Aorta (tissue), 5 donors: ENCODE results near the gene UFD1. TPM values are rescaled to one million over a fixed set of nuclear protein-coding genes. Genes with fewer than 3 reads are reported as not detected.

Experiments
- ATAC-seq: fragments of 200-7000 bp; cut with Tn5 transposase; one replicate; pipeline ENCODE4 v1.9.1; 2022; ENCODE audit warnings: moderate library complexity; ENCODE audit not compliant: low FRiP score
- DNase-seq, 2 donors: peaks; one replicate each; pipeline ENCODE4 v3.0.0-alpha.2; 2020
- H3K27ac ChIP-seq, 2 donors: one replicate each; pipeline ENCODE4 v1.5.1; 2013; ENCODE audit warnings: low read length in 2 of 2, mild to moderate bottlenecking in 2 of 2, moderate library complexity in 2 of 2, control low read depth in 1 of 2, inconsistent platforms in 1 of 2, low read depth in 1 of 2
- H3K27me3 ChIP-seq, 2 donors: one replicate each; pipeline ENCODE4 v1.6.1; 2013; ENCODE audit warnings: control low read depth in 1 of 2, low read length in 1 of 2, mild to moderate bottlenecking in 1 of 2, moderate library complexity in 1 of 2; ENCODE audit not compliant: insufficient read depth in 2 of 2, control insufficient read depth in 1 of 2
- H3K36me3 ChIP-seq, 2 donors: one replicate each; pipeline ENCODE4 v1.6.1; 2013; ENCODE audit warnings: control low read depth in 1 of 2, low read length in 1 of 2, mild to moderate bottlenecking in 1 of 2; ENCODE audit not compliant: insufficient read depth in 2 of 2, control insufficient read depth in 1 of 2
- H3K4me1 ChIP-seq, 2 donors: one replicate each; pipeline ENCODE4 v1.6.1; 2013; ENCODE audit warnings: low read length in 2 of 2, control low read depth in 1 of 2, mild to moderate bottlenecking in 1 of 2, moderate library complexity in 1 of 2; ENCODE audit not compliant: insufficient read depth in 2 of 2, control insufficient read depth in 1 of 2
- H3K4me3 ChIP-seq, 2 donors: one replicate each; pipeline ENCODE4 v1.5.1; 2013; ENCODE audit warnings: low read length in 2 of 2, control low read depth in 1 of 2, mild to moderate bottlenecking in 1 of 2
- H3K9me3 ChIP-seq: one replicate; pipeline ENCODE4 v1.6.1; 2013; ENCODE audit warnings: mild to moderate bottlenecking, low read length; ENCODE audit not compliant: control insufficient read depth
- WGBS, 2 donors: extraction: QIAGEN DNeasy Blood & Tissue Kit; methylation state at CpG; one replicate each; pipeline ENCODE4 v1.1.7; 2013; 5-methylcytosine and 5-hydroxymethylcytosine counted together
- intact Hi-C, 2 donors: fragments of 100-400 bp; cut with DNase I; formaldehyde crosslinking; loops; one replicate each; pipeline versions ENCODE4 v1.14.2 to v1.15.0; 2022
- polyA plus RNA-seq, 2 donors: library from polyadenylated mRNA; stranded (reverse); fragments of 200-250 nt; gene quantifications; one replicate each; pipeline ENCODE4 v1.2.3, GENCODE V29; 2013
- total RNA-seq, 2 donors: library from RNA; stranded (reverse); fragmentation: NEBNext Ultra II Directional; extraction: Animal tissue kit (Norgen Biotek cat#: 25700); gene quantifications; one replicate each; pipeline ENCODE4 v1.2.1, GENCODE V29; 2021
- donor health status: healthy with polysubstance abuse.
- donor health status: Bipolar disorder and iron deficiency.
- donor health status: DM: no; HTN: no; CAD: no.
- donor health status: DM: no; HTN: no; CAD: no.
- donor health status: DM: yes; HTN: yes; CAD: no.

UFD1 gene
- total and polyA plus RNA-seq, 4 donors, result 43.4 to 110 (median 63.1) TPM

DNA sequence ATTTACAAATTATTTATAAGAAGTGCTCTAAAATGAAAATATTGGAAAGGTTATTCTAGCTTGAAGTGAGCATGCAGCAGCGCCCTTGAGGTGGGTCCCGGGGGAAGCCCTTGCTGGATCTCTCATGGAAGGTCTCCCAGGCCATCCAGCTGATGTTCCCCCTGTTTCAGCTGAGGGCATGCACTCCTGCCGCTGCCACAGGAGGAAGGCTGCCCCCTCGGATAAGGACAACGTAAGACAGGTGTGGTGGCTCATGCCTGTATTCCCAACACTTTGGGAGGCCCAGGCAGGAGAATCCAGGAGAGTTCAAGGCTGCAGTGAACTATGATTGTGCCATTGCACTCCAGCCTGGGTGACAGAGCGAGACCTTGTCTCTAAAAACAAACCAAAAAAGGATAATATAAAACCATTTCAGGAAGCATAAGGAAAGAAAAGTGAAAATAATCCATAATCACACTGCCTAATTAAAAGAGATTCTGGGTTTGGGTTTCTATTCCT is 15.7 kb upstream of the UFD1 start:
- no peaks in the 10 kb centered on the region for H3K36me3 ChIP-seq
- intact Hi-C loops, result no loop called here

DNA sequence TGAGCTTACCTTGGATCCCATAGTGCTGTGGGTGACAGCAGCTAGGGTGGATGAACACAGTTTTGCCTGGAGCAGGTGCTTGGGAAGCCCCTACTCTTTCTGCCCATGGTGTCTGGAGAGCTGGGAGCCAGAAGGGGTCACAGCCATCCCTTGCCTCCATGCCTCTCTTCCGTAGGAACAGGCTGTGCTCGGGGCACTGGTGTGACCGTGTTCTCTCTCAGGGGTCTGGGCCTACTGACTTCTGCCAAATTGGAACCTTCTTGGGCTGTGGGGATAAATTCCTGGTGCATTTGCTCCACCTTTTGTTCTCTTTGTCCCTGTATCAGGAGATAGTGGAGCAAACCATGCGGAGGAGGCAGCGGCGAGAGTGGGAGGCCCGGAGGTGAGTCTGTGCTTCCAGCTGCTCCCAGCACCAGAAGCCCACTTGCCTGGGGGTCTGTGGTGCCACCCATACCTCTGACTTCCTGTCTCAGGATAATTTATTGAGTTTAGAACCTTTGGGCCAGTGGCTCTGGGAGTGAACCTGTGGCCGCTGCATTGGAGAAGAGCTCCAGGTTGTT is 15.1 kb upstream of the UFD1 start:
- intact Hi-C loops, result no loop called here
- H3K4me1 ChIP-seq, result peaks cover 0 to 2% of the 10 kb centered on the region in 2 donors

More for the DNA sequence above, 15.7 kb upstream of the UFD1 start:
- no peak for ATAC-seq
- no peaks in the 10 kb centered on the region for H3K27me3 ChIP-seq
- DNase-seq, result no peak
- no peak overlapping the region for H3K4me3 ChIP-seq
- H3K27ac ChIP-seq, result no peak overlapping the region
- 95 to 96% methylated on average over 6 of the region's 6 CpGs for WGBS, 2 donors
- no peaks in the 10 kb centered on the region for H3K9me3 ChIP-seq
- no peaks in the 10 kb centered on the region for H3K4me1 ChIP-seq

DNA sequence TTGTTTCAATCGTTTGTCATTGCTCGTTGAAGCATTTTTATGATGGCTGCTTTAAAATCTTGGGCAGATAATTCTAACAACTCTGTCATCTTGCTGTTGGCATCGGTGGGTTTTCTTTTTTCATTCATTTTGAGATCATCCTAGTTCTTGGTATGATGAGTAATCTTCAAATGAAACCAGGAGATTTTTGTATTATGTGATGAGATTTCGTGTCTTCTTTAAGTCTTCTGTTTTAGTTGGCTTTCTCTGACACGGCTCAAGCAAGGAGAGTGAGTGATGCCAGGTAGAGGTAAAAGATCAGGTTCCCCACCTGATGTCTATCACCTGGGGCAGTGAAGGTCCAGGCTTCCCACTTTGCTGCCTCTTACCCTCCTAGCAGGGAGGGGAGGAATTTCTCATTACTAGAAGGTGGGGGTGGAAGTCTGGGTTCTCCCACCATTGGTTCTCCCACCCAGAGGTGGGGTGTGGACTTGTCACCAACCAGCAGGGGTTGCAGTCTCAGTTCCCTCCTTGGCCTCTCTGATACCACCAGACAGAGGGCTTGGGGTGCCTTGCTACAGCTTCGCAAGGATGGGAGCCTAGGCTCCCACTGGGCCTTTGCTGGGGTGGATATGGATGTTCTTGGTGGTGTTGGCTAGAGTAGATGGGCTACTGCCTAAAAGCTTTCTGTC is 13.6 kb upstream of the UFD1 start:
- Histone ChIP-seq H3K4me3 (no peak overlapping the region), H3K9me3 (no peaks in the 10 kb centered on the region), H3K27ac (no peak overlapping the region), H3K4me1 (peaks cover 0 to 2% of the 10 kb centered on the region in 2 donors), H3K36me3 (no peaks in the 10 kb centered on the region), H3K27me3 (no peaks in the 10 kb centered on the region)
- DNase-seq, result no peak
- intact Hi-C loops, result no loop called here
- WGBS, 2 donors, result 91 to 93% methylated on average over 6 of the region's 6 CpGs
- ATAC-seq, result no peak

More for the DNA sequence above, 15.1 kb upstream of the UFD1 start:
- 94 to 97% methylated on average over 8 of the region's 8 CpGs for WGBS, 2 donors
- Histone ChIP-seq H3K9me3 (no peaks in the 10 kb centered on the region), H3K27me3 (no peaks in the 10 kb centered on the region), H3K4me3 (no peak overlapping the region), H3K27ac (no peak overlapping the region), H3K36me3 (no peaks in the 10 kb centered on the region)
- ATAC-seq (no peak), DNase-seq (no peak)

DNA sequence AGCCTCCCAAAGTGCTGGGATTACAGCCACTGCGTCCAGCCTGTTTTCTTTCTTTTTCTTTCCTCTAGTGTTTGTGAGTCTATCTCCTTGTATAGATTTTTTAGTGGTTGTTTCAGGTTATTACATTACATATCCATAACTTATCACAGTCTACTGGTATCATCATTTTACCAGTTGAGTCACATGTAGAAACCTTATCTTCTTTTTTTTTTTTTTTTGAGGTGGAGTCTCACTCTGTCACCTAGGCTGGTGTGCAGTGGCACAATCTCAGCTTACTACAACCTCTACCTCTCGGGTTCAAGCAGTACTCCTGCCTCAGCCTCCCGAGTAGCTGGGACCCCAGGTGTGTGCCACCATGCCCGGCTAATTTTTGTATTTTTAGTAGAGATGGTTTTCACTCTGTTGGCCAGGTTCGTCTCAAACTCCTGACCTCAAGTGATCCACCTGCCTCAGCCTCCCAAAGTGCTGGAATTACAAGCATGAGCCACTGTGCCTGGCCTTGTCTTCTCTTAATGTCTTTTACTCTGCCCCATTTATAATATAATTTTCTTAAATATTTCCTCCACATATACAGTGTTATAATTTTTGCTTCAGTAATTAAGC is 11.7 kb upstream of the UFD1 start:
- ATAC-seq, result no peak
- no peak overlapping the region for H3K27ac ChIP-seq
- no peak for DNase-seq
- H3K4me1 ChIP-seq, result peaks cover 0 to 2% of the 10 kb centered on the region in 2 donors
- no peaks in the 10 kb centered on the region for H3K27me3 ChIP-seq
- no peak overlapping the region for H3K4me3 ChIP-seq
- no peaks in the 10 kb centered on the region for H3K36me3 ChIP-seq
- H3K9me3 ChIP-seq, result no peaks in the 10 kb centered on the region
- WGBS, 2 donors, result 91 to 96% methylated on average over 5 of the region's 5 CpGs
- intact Hi-C loops, result no loop called here

DNA sequence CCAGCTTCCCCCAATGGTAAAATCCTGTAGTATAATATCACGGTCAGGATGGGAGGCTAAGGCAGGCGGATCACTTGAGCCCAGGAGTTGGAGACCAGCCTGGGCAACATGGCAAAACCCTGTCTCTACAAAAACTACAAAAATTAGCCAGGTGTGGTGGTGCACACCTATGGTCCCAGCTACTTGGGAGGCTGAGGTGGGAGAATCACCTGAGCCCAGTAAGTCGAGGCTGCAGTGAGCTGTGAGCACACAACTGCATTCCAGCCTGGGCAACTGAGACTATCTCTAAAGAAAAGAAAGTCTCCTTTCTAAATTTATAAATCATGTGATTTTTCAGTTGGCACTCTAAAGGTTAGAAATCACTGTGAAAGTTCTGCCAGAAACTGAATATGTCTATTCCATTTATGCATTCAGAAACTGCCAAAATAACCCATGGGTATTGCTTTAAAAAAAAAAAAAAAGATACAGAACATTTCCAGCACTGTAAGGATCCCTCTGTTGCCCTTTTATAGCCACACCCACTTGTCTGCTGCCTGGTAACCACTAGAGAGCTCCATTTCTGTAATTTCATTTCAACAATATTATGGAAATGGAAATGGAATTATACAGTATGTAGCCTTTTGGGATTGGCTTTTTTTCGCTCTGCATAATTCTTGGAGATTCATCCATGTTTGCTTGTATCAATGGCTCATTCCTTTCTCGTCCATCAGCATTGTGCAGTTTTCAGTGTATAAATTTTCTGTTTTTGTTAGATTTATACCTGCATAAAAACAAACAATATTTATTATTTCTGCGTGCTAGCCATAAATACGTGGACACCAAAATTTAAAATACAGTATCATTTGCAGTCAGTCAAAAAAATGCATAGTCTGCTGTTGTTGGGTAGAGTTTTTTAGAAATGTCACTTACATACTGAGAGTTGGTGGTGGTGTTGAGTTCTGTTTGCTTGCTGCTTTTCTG is 10.2 kb upstream of the UFD1 start:
- WGBS, 2 donors, result 60 to 65% methylated on average over 7 of the region's 7 CpGs

DNA sequence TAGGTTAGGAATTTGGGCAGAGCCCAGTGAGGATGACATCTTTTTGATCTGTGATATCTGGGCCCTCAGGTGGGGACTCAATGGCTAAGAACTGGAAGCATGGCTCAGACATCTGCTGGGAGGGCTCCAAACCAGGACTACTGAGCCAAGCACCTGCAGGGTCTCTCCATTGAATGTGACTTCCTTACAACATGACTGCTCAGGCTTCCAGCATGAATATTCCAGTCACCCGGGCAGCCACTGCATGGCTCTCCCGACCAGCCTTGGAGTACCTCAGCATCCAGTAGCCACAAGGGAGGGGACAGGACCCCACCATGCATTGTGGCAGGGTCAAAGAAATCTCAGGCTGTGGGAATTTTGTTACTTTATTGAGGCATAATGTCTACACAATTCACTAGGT is 9.3 kb upstream of the UFD1 start:
- intact Hi-C loops, result no loop called here
- no peaks in the 10 kb centered on the region for H3K9me3 ChIP-seq
- H3K4me3 ChIP-seq, result no peak overlapping the region
- ATAC-seq (no peak), DNase-seq (no peak)
- 88 to 90% methylated on average over 2 of the region's 2 CpGs for whole genome bisulfite sequencing, 2 donors
- no peak overlapping the region for H3K27ac ChIP-seq
- no peaks in the 10 kb centered on the region for H3K36me3 ChIP-seq
- H3K27me3 ChIP-seq, result no peaks in the 10 kb centered on the region
- peaks cover 0 to 2% of the 10 kb centered on the region in 2 donors for H3K4me1 ChIP-seq

More for the DNA sequence above, 10.2 kb upstream of the UFD1 start:
- Histone ChIP-seq H3K4me1 (peaks cover 0 to 2% of the 10 kb centered on the region in 2 donors), H3K27ac (no peak overlapping the region), H3K4me3 (no peak overlapping the region), H3K9me3 (no peaks in the 10 kb centered on the region), H3K36me3 (no peaks in the 10 kb centered on the region), H3K27me3 (no peaks in the 10 kb centered on the region)
- DNase-seq, result no peak
- intact Hi-C loops, result no loop called here
- ATAC-seq, result no peak

DNA sequence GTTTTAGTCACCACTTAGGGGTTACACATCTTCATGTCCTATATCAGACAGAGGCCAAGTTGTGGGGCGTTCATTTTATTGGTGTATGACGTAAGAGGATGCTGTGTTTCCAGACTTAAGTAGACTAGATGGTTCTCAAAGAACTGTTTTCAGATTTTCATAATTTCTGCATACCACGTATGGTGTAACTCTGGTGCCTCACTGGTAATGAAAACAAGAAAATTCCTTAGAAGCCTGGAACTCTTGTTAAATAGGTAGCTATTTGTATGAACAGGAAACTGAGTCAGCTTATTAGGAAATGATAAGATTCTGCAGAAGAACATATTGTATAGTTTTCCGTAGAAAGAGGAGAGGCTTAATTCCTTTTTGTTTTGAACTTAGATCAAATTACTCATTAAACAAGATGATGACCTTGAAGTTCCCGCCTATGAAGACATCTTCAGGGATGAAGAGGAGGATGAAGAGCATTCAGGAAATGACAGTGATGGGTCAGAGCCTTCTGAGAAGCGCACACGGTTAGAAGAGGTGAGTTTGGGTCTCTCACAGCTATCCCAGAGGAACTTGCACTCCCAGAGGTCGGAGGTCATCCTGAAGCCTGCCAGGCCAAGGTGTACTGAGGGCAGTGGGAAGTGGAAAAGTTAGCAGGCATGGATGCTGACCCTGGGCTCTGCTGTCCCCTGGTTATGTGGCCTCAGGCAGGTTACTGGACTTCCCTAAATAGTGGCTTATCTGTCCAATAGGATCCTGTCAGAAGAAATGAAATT is 4.7 kb upstream of the UFD1 start:
- DNase-seq (no peak), ATAC-seq (no peak)
- intact Hi-C loops, result no loop called here
- no peak overlapping the region for H3K4me3 ChIP-seq
- no peaks in the 10 kb centered on the region for H3K27me3 ChIP-seq
- no peaks in the 10 kb centered on the region for H3K9me3 ChIP-seq
- H3K36me3 ChIP-seq, result no peaks in the 10 kb centered on the region
- no peaks in the 10 kb centered on the region for H3K4me1 ChIP-seq
- H3K27ac ChIP-seq, result no peak overlapping the region
- 87 to 88% methylated on average over 8 of the region's 8 CpGs for WGBS, 2 donors

DNA sequence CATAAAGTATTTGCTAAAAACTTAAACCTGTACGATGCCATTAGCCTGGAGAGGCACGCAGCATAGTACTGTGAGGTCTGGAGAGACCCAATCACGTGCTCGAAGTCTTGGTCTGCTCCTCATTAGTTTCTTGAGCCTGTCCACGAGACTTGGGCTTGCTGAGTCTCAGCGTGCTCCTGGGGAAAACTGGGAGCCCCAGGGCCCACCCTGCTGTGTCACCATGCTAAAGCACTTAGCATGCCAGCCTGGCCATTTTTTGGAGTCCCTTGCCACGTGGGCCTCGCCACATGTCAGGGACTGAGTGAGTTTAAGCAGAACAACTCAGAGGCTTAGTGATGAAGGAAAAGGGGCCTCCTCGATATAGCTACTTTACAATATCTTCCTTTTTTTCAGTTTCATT is 3.3 kb upstream of the UFD1 start:
- no peak for ATAC-seq
- intact Hi-C loops, result no loop called here
- Histone ChIP-seq H3K4me1 (no peaks in the 10 kb centered on the region), H3K36me3 (no peaks in the 10 kb centered on the region), H3K27me3 (no peaks in the 10 kb centered on the region), H3K27ac (no peak overlapping the region), H3K9me3 (no peaks in the 10 kb centered on the region), H3K4me3 (no peak overlapping the region)
- 87 to 90% methylated on average over 9 of the region's 9 CpGs for WGBS, 2 donors
- DNase-seq, result no peak
